Stimulated activated CD8-positive, alpha-beta memory T cell treated with anti-CD3 and anti-CD28 coated beads, Interleukin-4, amount 100 ng/mL, for 48 hours (primary cell): Measurements from ENCODE around the gene CNEP1R1.
"Not testable (repeated sequence)": the region's sequence is repeated elsewhere in the genome, so short reads cannot be mapped to it uniquely, and the experiment has no call there.

Experiments used
- DNase-seq: peaks from one replicate; pipeline ENCODE4 v3.0.0-alpha.2; 2020

Gene CNEP1R1

GRCh38 chr16:50024684-50025536 is at the start of gene CNEP1R1:
CNEP1R1 (plus strand) TSS chr16:50025225; CDS start chr16:50025316, 91 bp downstream.
- DNase-seq = peak; percentile 94

- no peak for DNase-seq
These were observed 47.6 kb upstream of the CNEP1R1 start for GRCh38 chr16:49977427-49977826.

- DNase-seq = no peak
These were observed 46.3 kb upstream of the CNEP1R1 start for GRCh38 chr16:49978569-49979326.

GRCh38 chr16:49980166-49980565 is 44.9 kb upstream of the CNEP1R1 start:
- no peak for DNase-seq

- no peak for DNase-seq
These were observed 38.5 kb upstream of the CNEP1R1 start for GRCh38 chr16:49986351-49987124.

GRCh38 chr16:49987381-49987780 is 37.6 kb upstream of the CNEP1R1 start:
- no peak for DNase-seq

GRCh38 chr16:49992825-49993224 is 32.2 kb upstream of the CNEP1R1 start:
- DNase-seq = no peak

- no peak for DNase-seq
These were observed 31.4 kb upstream of the CNEP1R1 start for GRCh38 chr16:49993579-49993978.

- DNase-seq = no peak
These were observed 31.0 kb upstream of the CNEP1R1 start for GRCh38 chr16:49994006-49994405.

- DNase-seq = no peak
These were observed 29.3 kb upstream of the CNEP1R1 start for GRCh38 chr16:49995720-49996119.

- no peak for DNase-seq
These were observed 27.2 kb upstream of the CNEP1R1 start for GRCh38 chr16:49997721-49998251.

GRCh38 chr16:49998991-49999390 is 26.0 kb upstream of the CNEP1R1 start:
- DNase-seq = no peak

- DNase-seq = no peak
These were observed 23.9 kb upstream of the CNEP1R1 start for GRCh38 chr16:50001144-50001543.

GRCh38 chr16:50002190-50002589 is 22.8 kb upstream of the CNEP1R1 start:
- no peak for DNase-seq

GRCh38 chr16:50004239-50004638 is 20.8 kb upstream of the CNEP1R1 start:
- no peak for DNase-seq

GRCh38 chr16:50006964-50007363 is 18.1 kb upstream of the CNEP1R1 start:
- no peak for DNase-seq

- no peak for DNase-seq
These were observed 17.3 kb upstream of the CNEP1R1 start for GRCh38 chr16:50007744-50008143.

- no peak for DNase-seq
These were observed 14.8 kb upstream of the CNEP1R1 start for GRCh38 chr16:50010212-50010611.

- no peak for DNase-seq
These were observed 13.3 kb upstream of the CNEP1R1 start for GRCh38 chr16:50011707-50012106.

- DNase-seq = no peak
These were observed 12.8 kb upstream of the CNEP1R1 start for GRCh38 chr16:50012182-50012581.

GRCh38 chr16:50014211-50014610 is 10.8 kb upstream of the CNEP1R1 start:
- not testable (repeated sequence) for DNase-seq

GRCh38 chr16:50015631-50016030 is 9.4 kb upstream of the CNEP1R1 start:
- no peak for DNase-seq

GRCh38 chr16:50017553-50017952 is 7.5 kb upstream of the CNEP1R1 start:
- no peak for DNase-seq
